Ovary (tissue), 1 donor: ENCODE measurements around the gene PXT1.

Source experiments
- EP300 ChIP-seq: sonication (generic); formaldehyde crosslinking; IDR thresholded peaks from one replicate; pipeline ENCODE4 v1.6.1; 2017; ENCODE audit warnings: antibody characterized with exemption
- POLR2A ChIP-seq: fragments of 450-650 bp; IDR thresholded peaks from one replicate; pipeline ENCODE4 v1.6.1; 2017; ENCODE audit warnings: antibody characterized with exemption, mild to moderate bottlenecking, moderate library complexity

- TF ChIP-seq POLR2A (no peak), EP300 (no peak)
Observed at GRCh38 chr6:36387440-36388303, 55.0 kb downstream of the PXT1 start, which contains the start of gene ETV7.
